Stimulated activated naive B cell treated with anti-CD40 and anti-IgM and Interleukin-4, amounts not matched to agents 10 μg/mL and 1 μg/mL and 100 μg/mL, for 72 hours (primary cell): ENCODE data around the gene KSR2.
"Not testable (repeated sequence)": the region's sequence is repeated elsewhere in the genome, so short reads cannot be mapped to it uniquely, and the experiment has no call there.

Experiments used
- ATAC-seq, 2 donors: fragments of 150-1000 bp; cut with Tn5 transposase; replicated peaks; 2 replicates each; pipeline ENCODE4 v1.10.0; 2021; ENCODE audit warnings: moderate library complexity in 1 of 2
- DNase-seq: peaks from one replicate; pipeline ENCODE4 v3.0.0; 2021
- H3K27ac Mint-ChIP-seq: one replicate; pipeline ENCODE4 v1.8.0; 2022; ENCODE audit warnings: mild to moderate bottlenecking, mixed read lengths
- H3K27me3 Mint-ChIP-seq, 2 donors: one replicate each; pipeline ENCODE4 v1.8.0; 2022; ENCODE audit warnings: mixed read lengths in 2 of 2
- H3K36me3 Mint-ChIP-seq, 2 donors: one replicate each; pipeline ENCODE4 v1.8.0; 2022; ENCODE audit warnings: mixed read lengths in 2 of 2, mild to moderate bottlenecking in 1 of 2
- H3K4me1 Mint-ChIP-seq, 2 donors: one replicate each; pipeline ENCODE4 v1.8.0; 2022; ENCODE audit warnings: mixed read lengths in 2 of 2, mild to moderate bottlenecking in 1 of 2
- H3K4me3 Mint-ChIP-seq, 2 donors: one replicate each; pipeline ENCODE4 v1.8.0; 2022; ENCODE audit warnings: mild to moderate bottlenecking in 2 of 2, mixed read lengths in 2 of 2, moderate library complexity in 1 of 2
- H3K9me3 Mint-ChIP-seq, 2 donors: one replicate each; pipeline ENCODE4 v1.8.0; 2022; ENCODE audit warnings: mixed read lengths in 2 of 2, mild to moderate bottlenecking in 1 of 2

The KSR2 gene

GRCh38 chr12:117874198-117874597 lies 94.6 kb downstream of the KSR2 start:
- DNase-seq, H3K27ac Mint-ChIP-seq, H3K9me3 Mint-ChIP-seq, ATAC-seq, H3K36me3 Mint-ChIP-seq, H3K4me3 Mint-ChIP-seq: not testable (repeated sequence)
- H3K4me1 Mint-ChIP-seq = peaks cover 13 to 16% of the 10 kb centered on the region in 2 donors
- H3K27me3 Mint-ChIP-seq = peaks cover 16 to 19% of the 10 kb centered on the region in 2 donors

- Mint-ChIP-seq H3K27ac (no peak overlapping the region), H3K9me3 (no peaks in the 10 kb centered on the region), H3K36me3 (no peaks in the 10 kb centered on the region), H3K27me3 (peaks cover 15 to 16% of the 10 kb centered on the region in 2 donors), H3K4me3 (no peak overlapping the region), H3K4me1 (peaks cover 13 to 16% of the 10 kb centered on the region in 2 donors)
- ATAC-seq = no peak
- DNase-seq = no peak
Measured at GRCh38 chr12:117872546-117873169, 96.1 kb downstream of the KSR2 start.

- DNase-seq (no peak), ATAC-seq (no peak)
- Mint-ChIP-seq H3K4me1 (peaks cover 0 to under 1% of the 10 kb centered on the region in 2 donors), H3K27me3 (peaks cover 1 to 3% of the 10 kb centered on the region in 2 donors), H3K36me3 (no peaks in the 10 kb centered on the region), H3K4me3 (no peak overlapping the region), H3K9me3 (peaks cover 0 to 3% of the 10 kb centered on the region in 2 donors), H3K27ac (no peak overlapping the region)
Measured at GRCh38 chr12:117869551-117869950, 99.2 kb downstream of the KSR2 start.

- ATAC-seq (no peak), DNase-seq (no peak)
- no peak overlapping the region for H3K4me3 Mint-ChIP-seq
- peaks cover 6 to 15% of the 10 kb centered on the region in 2 donors for H3K27me3 Mint-ChIP-seq
- H3K27ac Mint-ChIP-seq = no peak overlapping the region
- H3K4me1 Mint-ChIP-seq = no peaks in the 10 kb centered on the region
- peaks cover 4 to 5% of the 10 kb centered on the region in 2 donors for H3K9me3 Mint-ChIP-seq
- H3K36me3 Mint-ChIP-seq = no peaks in the 10 kb centered on the region
Measured at GRCh38 chr12:117867348-117867747, 101.4 kb downstream of the KSR2 start.

- no peak for ATAC-seq
Measured at GRCh38 chr12:117865505-117865904, 103.3 kb downstream of the KSR2 start.

GRCh38 chr12:117863002-117863709 lies 105.6 kb downstream of the KSR2 start:
- Mint-ChIP-seq H3K27ac (no peak overlapping the region), H3K9me3 (peaks cover 4 to 5% of the 10 kb centered on the region in 2 donors), H3K36me3 (no peaks in the 10 kb centered on the region), H3K27me3 (peaks cover 6 to 15% of the 10 kb centered on the region in 2 donors), H3K4me3 (no peak overlapping the region), H3K4me1 (no peaks in the 10 kb centered on the region)
- ATAC-seq (no peak), DNase-seq (no peak)

More at GRCh38 chr12:117865505-117865904, 103.3 kb downstream of the KSR2 start:
- Mint-ChIP-seq H3K36me3 (no peaks in the 10 kb centered on the region), H3K4me3 (no peak overlapping the region), H3K27me3 (peaks cover 6 to 15% of the 10 kb centered on the region in 2 donors), H3K9me3 (peaks cover 4 to 5% of the 10 kb centered on the region in 2 donors), H3K4me1 (no peaks in the 10 kb centered on the region), H3K27ac (no peak overlapping the region)
- DNase-seq = no peak

GRCh38 chr12:117861691-117862090 lies 107.1 kb downstream of the KSR2 start:
- no peak overlapping the region for H3K27ac Mint-ChIP-seq
- no peak for DNase-seq
- H3K4me3 Mint-ChIP-seq = no peak overlapping the region
- H3K27me3 Mint-ChIP-seq = peaks cover 6 to 15% of the 10 kb centered on the region in 2 donors
- no peaks in the 10 kb centered on the region for H3K36me3 Mint-ChIP-seq
- H3K9me3 Mint-ChIP-seq = peaks cover 1 to 5% of the 10 kb centered on the region in 2 donors
- ATAC-seq = no peak
- no peaks in the 10 kb centered on the region for H3K4me1 Mint-ChIP-seq

- not testable (repeated sequence) for H3K4me3 Mint-ChIP-seq, H3K4me1 Mint-ChIP-seq, DNase-seq, H3K36me3 Mint-ChIP-seq, H3K27ac Mint-ChIP-seq, H3K9me3 Mint-ChIP-seq, ATAC-seq
- peaks cover 6 to 15% of the 10 kb centered on the region in 2 donors for H3K27me3 Mint-ChIP-seq
Measured at GRCh38 chr12:117860787-117861290, 108.0 kb downstream of the KSR2 start.

- no peak for ATAC-seq
- Mint-ChIP-seq H3K27ac (no peak overlapping the region), H3K27me3 (peaks cover 6 to 15% of the 10 kb centered on the region in 2 donors), H3K4me1 (no peaks in the 10 kb centered on the region), H3K9me3 (peaks cover 1 to 5% of the 10 kb centered on the region in 2 donors), H3K36me3 (no peaks in the 10 kb centered on the region), H3K4me3 (no peak overlapping the region)
- no peak for DNase-seq
Measured at GRCh38 chr12:117860111-117860510, 108.7 kb downstream of the KSR2 start.

- Mint-ChIP-seq H3K27me3 (peaks cover 2 to 3% of the 10 kb centered on the region in 2 donors), H3K9me3 (peaks cover 0 to 5% of the 10 kb centered on the region in 2 donors), H3K4me3 (no peak overlapping the region), H3K4me1 (no peaks in the 10 kb centered on the region), H3K36me3 (no peaks in the 10 kb centered on the region), H3K27ac (no peak overlapping the region)
- peak; percentile 53 to 68 for ATAC-seq
- DNase-seq = peak; percentile 51
Measured at GRCh38 chr12:117857632-117858612, 110.9 kb downstream of the KSR2 start.

GRCh38 chr12:117857139-117857538 lies 111.7 kb downstream of the KSR2 start:
- DNase-seq, H3K4me3 Mint-ChIP-seq, H3K27ac Mint-ChIP-seq, H3K27me3 Mint-ChIP-seq, H3K9me3 Mint-ChIP-seq, H3K36me3 Mint-ChIP-seq, H3K4me1 Mint-ChIP-seq, ATAC-seq: not testable (repeated sequence)

GRCh38 chr12:117855165-117855564 lies 113.6 kb downstream of the KSR2 start:
- Mint-ChIP-seq H3K36me3 (no peaks in the 10 kb centered on the region), H3K27me3 (peaks cover 0 to 1% of the 10 kb centered on the region in 2 donors), H3K4me1 (peaks cover 0 to under 1% of the 10 kb centered on the region in 2 donors), H3K9me3 (peaks cover 0 to 5% of the 10 kb centered on the region in 2 donors), H3K27ac (no peak overlapping the region), H3K4me3 (no peak overlapping the region)
- ATAC-seq = no peak
- no peak for DNase-seq

GRCh38 chr12:117854339-117855012 lies 114.3 kb downstream of the KSR2 start:
- Mint-ChIP-seq H3K4me1 (peaks cover 0 to 2% of the 10 kb centered on the region in 2 donors), H3K4me3 (no peak overlapping the region), H3K27me3 (peaks cover 0 to 7% of the 10 kb centered on the region in 2 donors), H3K36me3 (no peaks in the 10 kb centered on the region), H3K27ac (no peak overlapping the region), H3K9me3 (peaks cover 0 to 5% of the 10 kb centered on the region in 2 donors)
- ATAC-seq (peak; percentile 73 to 76), DNase-seq (peak; percentile 46)
